Measurements from ENCODE around the gene PABPN1.

The PABPN1 gene

GRCh38 chr14:23362200-23362599 lies 40.9 kb downstream of the PABPN1 start:
- TF ChIP-seq CTCF (IDR thresholded peaks at IDR 0.05; ENCODE audit: low read depth, low read length, missing control alignments), result peak; percentile 50
- H3K4me3 ChIP-seq (ENCODE audit: low read depth, low read length), result no peak overlapping the region
- DNase-seq (ENCODE audit: low read depth), result peak; percentile 16
- in situ Hi-C loops (cut with HindIII; ENCODE audit: low sequenced_read_pairs), result no loop called here

GRCh38 chr14:23364164-23365035 lies 43.1 kb downstream of the PABPN1 start:
- DNase-seq (ENCODE audit: low read depth), result no peak
- no peak for TF ChIP-seq CTCF (IDR thresholded peaks at IDR 0.05; ENCODE audit: low read depth, low read length, missing control alignments)
- in situ Hi-C loops (cut with HindIII; ENCODE audit: low sequenced_read_pairs), result loop anchor here (5.0 kb wide), 1 partner anchor 37 kb away; no protein-coding TSS in a partner anchor
- H3K4me3 ChIP-seq (ENCODE audit: low read depth, low read length), result peak overlapping the region; percentile 53

GRCh38 chr14:23365036-23365731 lies 43.9 kb downstream of the PABPN1 start, which contains the start of gene EFS:
EFS (minus strand) TSS chr14:23365172; CDS start chr14:23365025, 147 bp downstream.
- peak within 1 kb of the TSS; percentile 53 for H3K4me3 ChIP-seq (ENCODE audit: low read depth, low read length)
- no peak for TF ChIP-seq CTCF (IDR thresholded peaks at IDR 0.05; ENCODE audit: low read depth, low read length, missing control alignments)
- in situ Hi-C loops (cut with HindIII; ENCODE audit: low sequenced_read_pairs), result loop anchor here (5.0 kb wide), 1 partner anchor 38 kb away; no protein-coding TSS in a partner anchor
- DNase-seq (ENCODE audit: low read depth), result no peak

GRCh38 chr14:23365732-23366425 lies 44.6 kb downstream of the PABPN1 start:
- H3K4me3 ChIP-seq (ENCODE audit: low read depth, low read length), result peak overlapping the region; percentile 53
- DNase-seq (ENCODE audit: low read depth), result peak; percentile 23
- in situ Hi-C loops (cut with HindIII; ENCODE audit: low sequenced_read_pairs), result loop anchor here (5.0 kb wide), 1 partner anchor 39 kb away; no protein-coding TSS in a partner anchor
- no peak for TF ChIP-seq CTCF (IDR thresholded peaks at IDR 0.05; ENCODE audit: low read depth, low read length, missing control alignments)

GRCh38 chr14:23366426-23366921 lies 45.2 kb downstream of the PABPN1 start:
- no peak for DNase-seq (ENCODE audit: low read depth)
- in situ Hi-C loops (cut with HindIII; ENCODE audit: low sequenced_read_pairs), result loop anchor here (5.0 kb wide), 1 partner anchor 39 kb away; no protein-coding TSS in a partner anchor
- H3K4me3 ChIP-seq (ENCODE audit: low read depth, low read length), result peak overlapping the region; percentile 53
- TF ChIP-seq CTCF (IDR thresholded peaks at IDR 0.05; ENCODE audit: low read depth, low read length, missing control alignments), result no peak

- no peak overlapping the region for H3K4me3 ChIP-seq (ENCODE audit: low read depth, low read length)
- DNase-seq (ENCODE audit: low read depth), result no peak
- in situ Hi-C loops (cut with HindIII; ENCODE audit: low sequenced_read_pairs), result no loop called here
- TF ChIP-seq CTCF (IDR thresholded peaks at IDR 0.05; ENCODE audit: low read depth, low read length, missing control alignments), result no peak
Measured at GRCh38 chr14:23370221-23370620, 49.0 kb downstream of the PABPN1 start.

Measured in astrocyte of the cerebellum (primary cell).